ENCODE data around the gene CCDC33. TPM values are rescaled to one million over a fixed set of nuclear protein-coding genes. Genes with fewer than 3 reads are reported as not detected.

The CCDC33 gene
- total RNA-seq, 1 experiment from 2014 or later, result 0.15 TPM

- no peak overlapping the region for H3K9ac ChIP-seq (ENCODE audit: low read length)
- POLR2A ChIA-PET, result no interaction called here
Observed at GRCh38 chr15:74378848-74379247, 142.7 kb downstream of the CCDC33 start.

GRCh38 chr15:74380361-74381189 is 144.4 kb downstream of the CCDC33 start:
- intact Hi-C loops (cut with micrococcal nuclease), result no loop called here
- DNase-seq (ENCODE audit: low read depth, low spot score) (no peak), ATAC-seq (no peak)
- H3K4me1 ChIP-seq (ENCODE audit: control insufficient read depth in 1 of 2, insufficient read depth in 2 of 2, low read length in 2 of 2), result peaks cover 19 to 53% of the 10 kb centered on the region in 2 experiments
- no peaks in the 10 kb centered on the region for H3K9me3 ChIP-seq (ENCODE audit: control insufficient read depth in 1 of 2, insufficient read depth in 1 of 2, low read depth in 1 of 2, low read length in 2 of 2)
- no peaks in the 10 kb centered on the region for H3K36me3 ChIP-seq (ENCODE audit: control insufficient read depth in 1 of 2, insufficient read depth in 2 of 2, low read length in 2 of 2)
- no peaks in the 10 kb centered on the region for H3K27me3 ChIP-seq (ENCODE audit: insufficient read depth, low read length)
- no peaks in the 10 kb centered on the region for H3K79me2 ChIP-seq (ENCODE audit: insufficient read depth, low read length)
- TF ChIP-seq JUND (IDR thresholded peaks at IDR 0.05) (no peak), EGR1 (IDR thresholded peaks at IDR 0.05; ENCODE audit: low read depth) (no peak)
- H4K20me1 ChIP-seq (ENCODE audit: insufficient read depth), result no peaks in the 10 kb centered on the region
- BruUV-seq (replicated peaks), result no TSS peak
- no peak overlapping the region for H2AFZ ChIP-seq (ENCODE audit: low read depth, low read length, poor library complexity, severe bottlenecking)
- ChIA-PET POLR2A (no interaction called here), CTCF (interaction anchor here (6.3 kb wide), 1 partner anchor 59 kb away, joined by 83 read pairs; no protein-coding TSS in a partner anchor), RAD21 (ENCODE audit: low non-redundant PET in 1 of 2, low total read pairs in 2 of 2, uncharacterized antibody in 2 of 2, unreplicated experiment in 2 of 2) (no interaction called here)
- H3K4me2 ChIP-seq (ENCODE audit: low read length), result no peak overlapping the region
- no peak overlapping the region for H3K9ac ChIP-seq (ENCODE audit: low read length)
- no peaks in the 10 kb centered on the region for H3K9me2 ChIP-seq (ENCODE audit: insufficient read depth)
- no peak overlapping the region for H3K4me3 ChIP-seq (replicated peaks in 1 of 2; ENCODE audit: low read depth in 1 of 2, low read length in 2 of 2)
- no peak overlapping the region for H3K27ac ChIP-seq (ENCODE audit: low read depth, low read length)

More at GRCh38 chr15:74378848-74379247, 142.7 kb downstream of the CCDC33 start:
- no peaks in the 10 kb centered on the region for H3K9me2 ChIP-seq (ENCODE audit: insufficient read depth)
- H2AFZ ChIP-seq (ENCODE audit: low read depth, low read length, poor library complexity, severe bottlenecking), result no peak overlapping the region
- CTCF ChIA-PET, result interaction anchor here (1.5 to 6.3 kb wide), 2 partner anchors 53 to 61 kb away, joined by 4 to 83 read pairs; no protein-coding TSS in a partner anchor
- no peak for ATAC-seq
- no peaks in the 10 kb centered on the region for H3K9me3 ChIP-seq (ENCODE audit: control insufficient read depth in 1 of 2, insufficient read depth in 1 of 2, low read depth in 1 of 2, low read length in 2 of 2)
- H3K4me3 ChIP-seq (replicated peaks in 1 of 2; ENCODE audit: low read depth in 1 of 2, low read length in 2 of 2), result no peak overlapping the region
- RAD21 ChIA-PET (ENCODE audit: low non-redundant PET in 1 of 2, low total read pairs in 2 of 2, uncharacterized antibody in 2 of 2, unreplicated experiment in 2 of 2), result no interaction called here
- no peak overlapping the region for H3K4me2 ChIP-seq (ENCODE audit: low read length)
- no TSS peak for BruUV-seq (replicated peaks)
- intact Hi-C loops (cut with micrococcal nuclease), result loop anchor here (10.0 kb wide), 1 partner anchor 606 kb away; no protein-coding TSS in a partner anchor
- H3K79me2 ChIP-seq (ENCODE audit: insufficient read depth, low read length), result no peaks in the 10 kb centered on the region
- H4K20me1 ChIP-seq (ENCODE audit: insufficient read depth), result no peaks in the 10 kb centered on the region
- no peak for DNase-seq (ENCODE audit: low read depth, low spot score)
- TF ChIP-seq FOSL1 (IDR thresholded peaks at IDR 0.05; ENCODE audit: low read depth) (no peak), SIN3A (IDR thresholded peaks at IDR 0.05; ENCODE audit: low read depth) (no peak), ZNF274 (IDR thresholded peaks at IDR 0.05; ENCODE audit: low read depth, low read length) (no peak), SRF (IDR thresholded peaks at IDR 0.05; ENCODE audit: low read depth) (no peak)
- no peak overlapping the region for H3K27ac ChIP-seq (ENCODE audit: low read depth, low read length)
- H3K27me3 ChIP-seq (ENCODE audit: insufficient read depth, low read length), result no peaks in the 10 kb centered on the region
- peaks cover 15 to 51% of the 10 kb centered on the region in 2 experiments for H3K4me1 ChIP-seq (ENCODE audit: control insufficient read depth in 1 of 2, insufficient read depth in 2 of 2, low read length in 2 of 2)
- no peaks in the 10 kb centered on the region for H3K36me3 ChIP-seq (ENCODE audit: control insufficient read depth in 1 of 2, insufficient read depth in 2 of 2, low read length in 2 of 2)

Measured in HCT116 (cell line).